GM10847 (cell line): ENCODE data around the gene GRIK2.

Source experiments
- POLR2A ChIP-seq: IDR thresholded peaks from 2 replicates; pipeline ENCODE4 v1.6.1; 2011; ENCODE audit not compliant: insufficient read length; ENCODE audit errors: extremely low read depth

The GRIK2 gene

DNA sequence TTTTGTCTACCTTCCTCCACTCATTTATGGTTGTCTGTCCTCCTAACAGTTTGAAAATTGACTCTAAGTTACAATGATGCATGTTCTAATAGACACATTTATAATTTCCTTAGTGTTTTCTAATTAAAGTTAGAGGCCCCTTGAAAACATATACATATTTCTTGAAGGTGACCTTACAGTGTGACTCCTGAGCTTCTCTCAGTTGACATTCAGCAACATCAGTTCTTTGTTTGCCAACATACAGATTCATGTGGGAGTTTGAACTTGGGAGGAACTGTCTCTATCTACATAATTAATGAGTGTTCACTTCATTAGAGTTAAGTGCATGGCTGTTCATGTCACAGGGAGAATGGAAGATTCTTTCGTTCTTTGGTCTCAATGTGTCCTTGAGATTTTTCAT, 658.2 kb downstream of the GRIK2 start:
- no peak for TF ChIP-seq POLR2A

GRCh38 chr6:102064142-102064541, 670.6 kb downstream of the GRIK2 start:
- no peak for TF ChIP-seq POLR2A

- TF ChIP-seq POLR2A: no peak
Measured at GRCh38 chr6:102066301-102066700, 672.8 kb downstream of the GRIK2 start.

DNA sequence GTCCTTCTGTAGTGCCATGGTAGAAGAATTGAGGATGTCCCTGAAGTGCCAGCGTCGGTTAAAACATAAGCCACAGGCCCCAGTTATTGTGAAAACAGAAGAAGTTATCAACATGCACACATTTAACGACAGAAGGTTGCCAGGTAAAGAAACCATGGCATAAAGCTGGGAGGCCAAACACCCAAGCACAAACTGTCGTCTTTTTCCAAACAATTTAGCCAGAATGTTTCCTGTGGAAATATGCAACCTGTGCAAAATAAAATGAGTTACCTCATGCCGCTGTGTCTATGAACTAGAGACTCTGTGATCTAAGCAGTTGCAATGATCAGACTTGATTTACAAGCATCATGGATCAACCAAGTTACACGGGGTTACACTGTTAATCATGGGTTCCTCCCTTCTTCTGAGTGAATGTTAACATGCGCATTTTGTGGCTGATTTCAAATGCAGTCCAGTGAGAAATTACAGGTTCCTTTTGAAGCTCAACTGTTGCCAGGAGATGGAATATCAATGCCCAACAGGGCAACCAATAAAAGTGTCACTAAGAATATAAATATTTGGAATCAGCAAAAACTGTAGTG, 674.9 kb downstream of the GRIK2 start:
- no peak for TF ChIP-seq POLR2A

DNA sequence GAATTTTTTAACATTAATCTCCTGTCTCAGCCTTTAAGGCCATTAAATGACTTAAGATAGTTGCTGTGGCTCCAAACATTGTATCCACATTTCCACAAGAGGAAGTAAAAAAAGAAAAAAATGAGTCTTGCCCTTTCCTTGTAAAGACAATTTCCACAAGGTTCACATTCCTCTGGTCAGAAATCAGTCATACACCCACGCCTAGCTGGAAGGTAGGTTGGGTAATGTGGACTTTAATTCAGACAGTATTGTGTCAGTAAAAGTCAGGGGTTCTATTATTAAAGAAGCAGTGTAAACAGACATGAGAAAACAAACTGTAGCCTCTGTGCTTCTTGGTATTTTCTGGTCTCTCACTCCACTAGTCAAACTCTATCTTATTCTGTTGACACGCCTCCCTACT, 682.0 kb downstream of the GRIK2 start:
- no peak for TF ChIP-seq POLR2A

- no peak for TF ChIP-seq POLR2A
Measured at GRCh38 chr6:102085257-102085656, 691.7 kb downstream of the GRIK2 start.

DNA sequence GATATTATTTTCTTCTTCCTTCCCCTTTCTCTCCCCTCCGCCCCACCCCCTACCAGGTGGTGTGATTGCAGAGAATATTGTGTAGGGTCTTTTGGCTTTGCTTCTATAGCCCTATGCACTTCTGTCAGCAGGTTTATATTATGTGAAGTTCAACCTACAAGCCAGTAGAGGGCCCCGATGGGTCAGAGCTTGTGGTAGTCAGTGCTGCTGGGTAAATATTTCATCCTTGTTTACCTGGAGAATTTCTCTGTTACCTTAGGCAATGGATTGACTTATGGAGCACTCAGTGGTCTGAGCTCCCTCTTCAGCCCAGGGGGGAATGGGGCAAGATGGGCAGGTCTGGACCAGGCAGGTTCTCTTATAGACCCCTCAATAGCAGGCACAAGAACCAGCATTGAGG, 720.9 kb downstream of the GRIK2 start:
- TF ChIP-seq POLR2A: no peak

DNA sequence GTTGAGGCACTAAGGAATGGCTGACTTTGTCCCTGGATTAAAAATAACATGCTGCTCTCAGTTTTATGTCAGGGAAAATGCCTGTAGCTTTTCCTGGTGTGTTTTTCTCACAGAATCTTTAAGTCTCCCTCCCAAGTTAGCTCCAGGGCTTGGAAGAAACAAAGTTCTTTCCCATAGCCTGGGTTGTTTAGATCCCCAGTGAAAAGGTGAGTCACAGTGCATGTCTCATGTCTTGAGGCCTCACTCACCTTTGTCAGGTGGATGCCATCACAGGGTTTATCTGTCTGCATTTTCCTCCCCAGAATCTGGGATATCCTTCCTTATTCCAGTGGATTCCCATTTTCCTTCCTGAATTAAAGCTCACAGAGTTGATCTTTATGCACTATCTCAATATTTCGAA, 722.4 kb downstream of the GRIK2 start:
- TF ChIP-seq POLR2A: no peak

DNA sequence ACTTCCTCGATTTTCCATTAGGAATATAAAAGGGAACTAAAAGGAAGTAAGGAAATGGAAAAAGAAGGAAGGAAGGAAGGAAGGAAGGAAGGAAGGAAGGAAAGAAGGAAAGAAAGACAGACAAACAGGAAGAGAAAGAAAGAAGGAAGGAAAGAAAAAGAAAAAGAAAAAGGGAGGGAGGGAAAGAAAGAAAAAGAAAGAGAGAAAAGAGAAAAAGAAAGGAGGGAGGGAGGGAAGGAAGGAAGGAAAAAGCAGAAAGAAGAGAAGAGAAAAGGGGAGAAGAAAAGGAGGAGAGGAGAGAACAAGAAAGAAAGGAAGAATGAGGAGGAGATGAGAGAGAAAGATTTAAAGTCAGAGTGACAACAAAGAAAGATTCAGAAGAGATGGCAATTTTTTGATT, 724.5 kb downstream of the GRIK2 start:
- no peak for TF ChIP-seq POLR2A
